Measurements from ENCODE around the gene PRIM2.
A peak's percentile ranks its signal among the peaks of the same experiment; 100 is the strongest.
"Not testable (repeated sequence)": the region's sequence is repeated elsewhere in the genome, so short reads cannot be mapped to it uniquely, and the experiment has no call there.

The PRIM2 gene

DNA sequence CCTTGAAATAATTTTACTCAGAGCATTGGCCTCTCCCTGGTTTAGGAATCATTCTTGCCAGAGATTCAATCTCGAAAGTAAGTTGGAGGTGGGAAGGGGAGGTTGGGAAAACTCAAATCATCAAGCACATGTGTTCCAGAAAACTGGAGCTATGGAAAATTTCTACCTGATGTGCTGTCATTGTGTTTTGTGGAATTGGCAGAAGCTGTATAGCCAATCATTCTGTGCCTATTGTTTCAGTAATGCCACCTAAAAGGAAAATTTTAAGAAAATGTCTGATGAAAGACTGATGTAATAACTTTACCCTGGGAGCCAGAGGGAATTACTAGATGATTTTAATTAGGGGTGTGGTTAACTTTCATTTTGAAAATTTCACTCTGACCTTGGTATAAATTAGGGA lies 187.8 kb downstream of the PRIM2 start:
- not testable (repeated sequence) for DNase-seq (ENCODE audit: low read depth, low spot score)

DNA sequence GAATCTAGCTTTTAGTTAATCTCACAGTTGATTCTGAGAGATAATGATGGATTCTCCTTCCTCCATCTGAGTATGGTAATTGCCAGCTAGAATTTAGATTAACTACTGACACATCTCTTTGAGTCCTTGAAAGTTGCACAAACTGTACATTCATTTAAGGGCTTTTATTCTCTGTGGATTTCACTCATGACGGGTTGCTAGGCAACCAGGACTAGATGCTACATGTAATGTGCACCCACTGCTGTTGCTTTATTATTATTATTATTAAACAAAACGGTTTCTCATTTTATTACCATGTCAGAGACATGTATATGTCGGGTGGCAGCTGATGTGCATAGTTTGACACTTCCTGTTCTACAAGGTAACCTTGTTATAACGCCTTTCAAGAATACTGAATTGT lies 193.0 kb downstream of the PRIM2 start:
- DNase-seq (ENCODE audit: low read depth, low spot score) = not testable (repeated sequence)

DNA sequence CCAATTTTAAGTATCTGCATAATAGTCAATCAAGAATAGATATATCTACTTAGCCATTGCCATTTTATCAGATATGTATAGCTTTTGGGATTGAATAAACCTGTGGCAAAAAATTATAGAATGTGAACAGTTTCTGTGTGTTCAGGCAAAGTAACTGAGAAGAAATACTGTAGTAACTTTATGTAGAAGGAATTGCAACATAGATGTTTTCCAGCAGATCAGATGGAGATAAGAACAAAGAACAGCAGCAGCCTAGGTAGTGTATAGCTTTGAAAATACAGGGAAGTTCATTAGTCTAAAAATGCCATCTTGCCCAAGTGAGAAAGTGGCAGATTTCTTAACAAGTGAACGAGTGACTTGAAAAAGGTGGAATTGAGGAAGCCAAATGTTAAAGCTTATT lies 197.7 kb downstream of the PRIM2 start:
- DNase-seq (ENCODE audit: low read depth, low spot score) = not testable (repeated sequence)

DNA sequence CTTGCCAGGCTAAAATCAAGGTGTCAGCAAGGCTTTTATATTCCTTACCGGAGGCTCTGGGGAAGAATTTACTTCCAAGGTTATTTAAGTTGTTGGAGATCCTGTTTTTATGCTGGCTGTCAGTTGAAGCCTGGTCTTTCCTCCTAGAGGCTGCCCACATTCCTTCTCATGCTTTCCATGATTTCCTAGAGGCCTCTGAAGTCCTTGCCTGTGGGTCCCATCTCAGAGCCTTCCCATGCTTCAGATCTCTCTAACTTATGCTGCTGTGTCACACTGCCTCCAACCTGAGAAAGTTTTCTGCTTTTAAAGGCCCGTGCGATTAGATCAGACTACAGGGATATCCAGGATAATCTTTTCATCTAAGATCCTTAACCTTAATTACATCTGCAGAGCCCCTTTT lies 198.4 kb downstream of the PRIM2 start:
- DNase-seq (ENCODE audit: low read depth, low spot score) = not testable (repeated sequence)

DNA sequence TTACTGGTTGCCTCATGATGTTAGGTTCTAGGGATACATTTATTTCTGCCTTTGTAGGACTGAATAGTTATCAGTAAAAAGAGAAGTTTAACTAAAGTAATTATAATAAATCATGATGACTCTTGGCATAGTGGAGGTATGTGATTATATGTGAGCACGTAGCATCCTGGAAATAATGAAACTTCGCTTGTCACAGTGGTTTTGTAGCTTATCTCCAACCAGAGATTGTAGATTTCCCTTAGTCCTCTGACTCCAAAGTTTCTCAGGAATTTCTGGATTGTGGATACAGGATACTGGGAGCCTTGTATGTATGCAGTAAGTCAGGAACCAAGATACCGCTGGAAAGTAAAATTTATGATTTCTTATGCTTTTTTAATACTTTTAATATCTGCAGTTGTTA lies 199.3 kb downstream of the PRIM2 start:
- not testable (repeated sequence) for DNase-seq (ENCODE audit: low read depth, low spot score)

DNA sequence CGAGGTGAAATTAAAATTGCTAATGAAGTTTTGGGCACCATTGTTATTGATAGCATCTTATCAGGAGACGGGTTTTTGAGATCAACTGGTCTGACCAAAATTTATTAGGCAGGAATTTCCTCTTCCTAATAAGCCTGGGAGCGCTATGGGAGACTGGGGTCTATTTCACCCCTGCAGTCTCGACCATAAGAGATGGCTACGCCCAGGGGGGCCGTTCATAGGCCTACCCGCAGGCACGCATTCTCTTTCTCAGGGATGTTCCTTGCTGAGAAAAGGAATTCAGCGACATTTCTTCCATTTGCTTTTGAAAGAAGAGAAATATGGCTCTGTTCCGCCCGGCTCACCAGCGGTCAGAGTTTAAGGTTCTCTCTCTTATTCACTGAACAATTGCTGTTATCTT lies 201.8 kb downstream of the PRIM2 start:
- peak; percentile 45 for DNase-seq (ENCODE audit: low read depth, low spot score)

DNA sequence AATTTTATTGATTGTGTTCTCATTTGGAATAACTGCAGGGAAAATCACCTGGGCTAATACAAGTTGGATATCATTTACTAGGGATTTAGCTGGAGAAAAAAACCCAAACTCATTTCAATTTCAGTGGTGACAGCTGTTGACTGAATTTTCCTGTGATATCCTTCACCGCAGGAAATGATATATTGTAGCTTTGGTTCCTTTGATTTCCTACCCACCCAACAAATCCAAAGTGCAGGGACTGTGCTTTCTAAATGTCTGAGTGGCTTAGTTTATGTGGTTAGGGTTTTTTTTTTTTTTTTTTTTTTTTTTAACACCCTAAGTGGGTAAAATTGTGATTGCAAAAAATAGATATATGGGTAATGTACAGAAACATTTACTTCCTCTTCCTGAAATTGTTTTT lies 203.7 kb downstream of the PRIM2 start:
- not testable (repeated sequence) for DNase-seq (ENCODE audit: low read depth, low spot score)

DNA sequence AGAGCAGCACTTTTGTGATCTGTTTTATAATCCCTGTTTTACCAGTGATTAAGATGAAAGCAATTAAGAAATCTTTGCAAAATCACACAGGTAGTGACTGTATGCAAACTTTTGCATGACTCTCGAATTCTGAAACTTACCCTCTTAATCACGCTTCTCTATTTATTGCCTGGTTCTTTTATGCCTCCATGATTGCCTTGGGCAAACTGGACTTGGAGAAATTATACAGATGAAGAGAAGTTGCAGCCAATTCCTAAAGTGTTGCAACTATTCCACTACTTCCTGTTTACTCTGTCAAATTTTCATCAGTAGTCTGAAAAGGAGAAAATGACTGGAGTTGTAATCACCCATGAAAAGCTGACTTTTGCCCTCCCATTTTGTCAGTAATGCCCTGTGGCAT lies 205.8 kb downstream of the PRIM2 start:
- not testable (repeated sequence) for DNase-seq (ENCODE audit: low read depth, low spot score)

DNA sequence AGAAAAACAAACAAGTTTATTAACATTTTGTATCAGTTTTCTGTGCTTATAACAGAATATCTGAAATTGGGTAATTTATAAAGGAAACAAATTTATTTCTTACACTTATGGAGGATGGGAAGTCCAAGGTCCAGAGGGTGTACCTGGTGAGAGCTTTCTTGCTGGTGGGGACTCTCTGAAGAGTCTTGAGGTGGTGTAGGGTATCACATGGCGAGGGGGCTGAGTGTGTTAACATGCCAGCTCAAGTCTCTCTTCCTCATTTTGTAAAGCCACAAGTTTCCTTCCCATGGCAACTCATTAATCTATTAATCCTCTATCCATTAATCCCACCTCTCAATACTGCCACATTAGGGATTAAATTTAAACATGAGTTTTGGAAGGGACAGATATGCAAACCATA lies 212.3 kb downstream of the PRIM2 start:
- DNase-seq (ENCODE audit: low read depth, low spot score) = not testable (repeated sequence)

DNA sequence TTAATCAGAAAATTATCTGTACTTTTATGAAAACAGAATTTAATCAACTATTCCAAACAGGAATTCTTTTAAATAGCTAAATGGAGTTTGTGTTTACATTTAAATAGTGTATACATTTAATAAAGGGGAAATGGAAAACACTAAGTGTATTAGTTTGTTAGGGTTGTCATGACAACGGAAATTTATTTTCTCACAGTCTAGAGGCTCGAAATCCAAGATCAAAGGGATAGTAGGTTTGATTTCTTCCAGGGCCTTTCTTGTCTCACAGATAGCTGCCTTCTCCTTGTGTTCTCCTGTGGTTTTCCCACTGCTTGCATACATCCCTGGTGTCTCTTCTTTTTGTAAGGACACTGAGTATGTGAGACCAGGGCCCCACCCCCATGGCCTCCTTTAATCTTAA lies 215.2 kb downstream of the PRIM2 start:
- DNase-seq (ENCODE audit: low read depth, low spot score) = not testable (repeated sequence)

DNA sequence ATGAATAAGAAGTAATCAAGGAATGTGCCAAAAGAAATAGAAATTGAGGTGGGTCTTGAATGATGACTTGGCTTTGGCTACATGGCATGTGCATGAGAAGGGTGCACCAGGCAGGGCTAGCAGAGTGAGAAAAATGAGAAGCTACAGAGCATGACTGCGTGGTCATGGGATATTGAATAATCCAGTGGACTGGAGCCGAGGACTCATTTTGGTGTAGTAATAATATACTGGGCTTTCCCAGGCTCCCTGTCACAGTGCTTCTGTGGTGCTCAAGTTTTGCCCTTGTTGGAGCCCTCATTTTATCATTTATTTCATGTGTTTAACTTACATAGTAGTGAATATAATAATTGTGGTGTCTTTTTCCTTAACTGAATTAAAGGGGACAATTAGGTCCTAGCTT lies 217.7 kb downstream of the PRIM2 start:
- DNase-seq (ENCODE audit: low read depth, low spot score) = not testable (repeated sequence)

DNA sequence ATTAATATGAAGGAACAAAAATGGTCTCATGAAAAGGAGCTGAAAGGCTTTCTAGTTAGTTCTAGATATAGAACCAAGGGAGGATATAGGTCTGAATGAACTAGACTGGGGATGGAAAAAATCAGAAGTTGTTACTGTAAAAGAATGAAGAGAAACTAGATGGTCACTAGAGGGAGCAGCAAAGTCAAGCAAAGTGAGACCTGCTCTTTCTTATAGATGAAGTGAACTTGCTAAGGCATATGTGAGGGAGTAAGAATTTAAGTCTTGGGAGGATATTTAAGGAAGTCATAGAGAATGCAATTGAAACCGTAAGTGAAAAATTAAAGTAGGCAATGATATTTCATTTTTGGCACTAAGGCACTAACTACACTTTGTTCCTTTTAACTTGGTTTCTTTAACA lies 218.6 kb downstream of the PRIM2 start:
- DNase-seq (ENCODE audit: low read depth, low spot score) = not testable (repeated sequence)

DNA sequence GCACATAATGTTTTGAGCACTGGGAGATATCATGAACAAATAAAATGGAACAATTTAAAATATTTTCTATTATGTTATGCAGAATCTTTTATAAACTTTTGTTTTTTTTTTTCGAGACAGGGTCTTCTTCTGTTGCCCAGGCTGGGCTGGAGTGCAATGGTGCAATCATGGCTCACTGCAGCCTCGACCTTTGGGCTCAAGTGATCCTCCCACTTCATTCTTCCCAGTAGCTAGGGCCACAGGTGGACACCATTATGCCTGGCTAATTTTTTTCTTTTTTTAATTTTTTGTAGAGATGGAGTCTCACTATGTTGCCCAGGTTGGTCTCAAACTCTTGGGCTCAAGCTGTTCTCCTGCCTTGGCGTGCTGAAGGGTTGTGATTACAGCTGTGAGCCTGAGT lies 220.5 kb downstream of the PRIM2 start:
- DNase-seq (ENCODE audit: low read depth, low spot score) = not testable (repeated sequence)

DNA sequence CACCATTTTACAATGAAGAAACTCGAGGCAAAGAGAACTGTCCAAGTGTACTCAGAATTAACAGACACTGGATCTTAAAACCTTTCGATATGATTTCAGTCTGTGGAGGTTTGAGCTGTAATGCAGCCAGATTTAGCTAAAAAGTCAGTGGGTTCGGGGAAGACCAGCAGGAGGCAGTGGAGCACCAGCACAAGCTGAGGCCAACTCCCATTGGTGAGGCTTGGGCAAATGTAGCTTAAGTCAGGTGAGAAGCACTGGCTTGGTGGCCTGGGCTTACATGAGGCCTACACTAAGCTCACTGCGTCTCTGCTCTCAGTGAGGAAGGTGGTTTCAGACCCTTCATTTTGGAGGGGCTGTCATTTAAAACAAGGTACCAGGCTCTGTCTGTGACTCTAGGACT lies 234.5 kb downstream of the PRIM2 start:
- DNase-seq (ENCODE audit: low read depth, low spot score) = not testable (repeated sequence)

DNA sequence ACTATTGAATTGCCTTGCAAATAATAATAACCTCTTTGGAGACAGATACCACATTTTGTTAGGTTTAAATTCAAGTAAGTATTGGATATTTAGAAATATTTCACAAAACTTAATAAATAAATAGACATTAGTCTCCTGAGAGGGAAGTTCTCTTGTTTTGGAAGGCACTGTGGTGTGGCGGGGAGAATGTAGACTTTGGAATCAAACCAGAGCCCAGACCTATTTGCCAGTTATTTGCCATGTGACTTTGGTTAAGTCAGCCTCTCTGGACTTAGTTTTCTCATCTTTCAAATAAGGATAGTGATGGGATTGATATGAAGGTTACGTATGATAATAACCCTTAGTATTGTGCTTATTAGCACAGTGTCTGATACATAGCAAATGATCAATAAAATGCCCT lies 240.4 kb downstream of the PRIM2 start:
- not testable (repeated sequence) for DNase-seq (ENCODE audit: low read depth, low spot score)

DNA sequence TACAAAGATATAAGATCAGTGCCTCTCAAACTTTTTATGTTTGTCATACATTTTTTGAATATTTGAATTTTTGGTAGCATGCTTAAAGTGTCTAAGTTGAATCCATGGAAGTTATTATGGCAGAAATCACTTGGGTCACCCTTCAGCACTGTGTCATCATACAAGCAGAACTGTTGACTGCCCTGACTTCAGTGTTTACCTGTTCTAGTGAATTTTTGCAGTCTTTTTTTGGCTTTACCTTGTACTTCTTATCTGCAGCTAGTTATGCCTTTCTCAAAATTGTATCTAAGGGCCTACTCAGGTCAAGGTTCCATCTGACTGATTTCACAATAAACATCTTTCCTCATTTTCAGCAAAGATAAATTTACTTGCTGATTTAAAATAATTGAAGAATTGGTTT lies 241.7 kb downstream of the PRIM2 start:
- DNase-seq (ENCODE audit: low read depth, low spot score) = not testable (repeated sequence)

DNA sequence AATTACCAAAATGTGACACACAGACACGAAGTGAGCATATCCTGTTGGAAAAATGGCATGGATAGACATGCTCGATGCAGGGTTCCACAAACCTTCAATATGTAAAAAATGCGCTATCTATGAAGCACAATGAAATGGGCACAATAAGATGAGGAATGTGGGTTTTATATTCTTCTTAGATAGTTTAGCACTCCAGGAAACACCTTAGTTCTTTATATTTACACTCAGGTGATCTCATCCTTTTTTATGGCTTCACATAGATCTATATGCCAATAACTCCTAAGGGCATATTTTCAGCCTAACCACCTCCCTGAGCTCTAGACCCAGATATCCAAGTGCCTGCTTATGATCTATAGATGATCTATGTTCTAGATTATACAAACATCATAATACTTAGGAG lies 244.8 kb downstream of the PRIM2 start:
- not testable (repeated sequence) for DNase-seq (ENCODE audit: low read depth, low spot score)

DNA sequence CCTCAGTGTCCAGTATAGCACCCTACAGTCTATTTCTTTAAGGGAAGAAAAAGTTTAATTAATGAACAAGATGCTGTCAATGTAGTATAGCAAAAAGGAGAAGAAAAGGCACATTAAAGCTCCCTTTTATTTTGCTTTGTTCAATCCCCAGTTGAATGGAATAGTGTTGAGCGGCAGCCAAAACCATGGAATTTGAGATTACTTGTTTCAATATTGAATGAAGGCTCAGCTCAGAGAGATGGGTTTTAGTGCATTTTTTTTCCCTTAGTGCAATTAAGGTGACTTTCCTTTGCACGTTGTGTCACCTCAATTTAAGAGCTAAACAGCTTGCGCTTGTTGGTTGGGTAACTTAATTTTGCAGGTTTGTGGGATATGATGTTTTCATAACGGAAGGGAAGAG lies 254.7 kb downstream of the PRIM2 start:
- DNase-seq (ENCODE audit: low read depth, low spot score) = not testable (repeated sequence)

DNA sequence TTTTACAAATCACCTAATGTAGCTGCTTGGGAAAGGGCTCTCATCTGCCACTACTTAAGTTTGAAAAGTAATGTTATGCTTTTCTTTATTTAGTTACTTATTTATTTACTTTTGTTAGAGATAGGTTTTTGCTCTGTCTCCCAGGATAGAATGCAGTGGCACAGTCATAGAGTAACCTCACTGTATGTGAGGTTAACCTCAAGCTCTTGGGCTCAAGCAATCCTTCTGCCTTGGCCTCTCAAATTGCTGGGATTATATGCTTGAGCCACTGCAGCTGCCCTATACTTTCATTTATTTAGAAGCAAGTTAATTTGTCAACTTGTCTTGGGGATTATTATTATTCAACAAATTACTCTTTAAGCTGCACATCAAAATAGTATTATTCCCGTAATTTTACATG lies 255.4 kb downstream of the PRIM2 start:
- DNase-seq (ENCODE audit: low read depth, low spot score) = not testable (repeated sequence)

DNA sequence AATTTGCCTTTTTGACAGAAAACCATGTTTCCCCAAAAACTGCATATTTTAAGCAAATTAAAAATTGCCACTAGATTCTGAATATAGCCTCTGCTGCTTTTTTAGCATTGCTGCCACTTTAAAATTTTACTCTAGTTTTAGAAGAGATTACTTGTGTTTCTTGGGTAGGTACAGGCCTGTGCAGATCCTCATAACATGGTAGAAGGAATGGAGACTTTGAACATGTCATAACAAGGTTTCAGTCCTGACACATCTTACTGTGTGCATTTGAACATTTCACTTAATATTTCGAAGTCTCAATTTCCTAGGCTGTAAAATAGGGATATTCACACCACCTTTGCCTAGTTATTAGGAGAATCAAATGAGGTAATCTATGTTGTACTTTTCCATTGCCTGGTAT lies 259.6 kb downstream of the PRIM2 start:
- not testable (repeated sequence) for DNase-seq (ENCODE audit: low read depth, low spot score)

DNA sequence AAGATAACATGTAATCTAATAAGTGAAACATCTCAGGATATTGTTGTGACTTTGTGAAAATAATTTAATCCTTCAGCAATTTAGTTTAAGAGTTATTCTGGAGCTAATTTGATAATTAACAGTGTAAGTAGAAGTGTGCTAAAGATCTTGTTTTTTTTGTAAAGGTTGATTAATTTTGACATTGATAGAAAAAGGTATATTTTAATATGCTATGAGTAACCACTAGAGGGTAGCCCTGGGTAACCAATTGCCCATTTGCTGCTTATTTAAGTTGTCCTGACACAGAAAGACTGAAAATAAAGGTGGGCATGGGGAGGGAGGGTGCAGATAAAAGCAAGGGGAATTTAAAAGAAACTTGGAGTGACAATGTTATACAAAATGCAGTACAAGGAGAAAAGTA lies 262.1 kb downstream of the PRIM2 start:
- DNase-seq (ENCODE audit: low read depth, low spot score) = not testable (repeated sequence)

DNA sequence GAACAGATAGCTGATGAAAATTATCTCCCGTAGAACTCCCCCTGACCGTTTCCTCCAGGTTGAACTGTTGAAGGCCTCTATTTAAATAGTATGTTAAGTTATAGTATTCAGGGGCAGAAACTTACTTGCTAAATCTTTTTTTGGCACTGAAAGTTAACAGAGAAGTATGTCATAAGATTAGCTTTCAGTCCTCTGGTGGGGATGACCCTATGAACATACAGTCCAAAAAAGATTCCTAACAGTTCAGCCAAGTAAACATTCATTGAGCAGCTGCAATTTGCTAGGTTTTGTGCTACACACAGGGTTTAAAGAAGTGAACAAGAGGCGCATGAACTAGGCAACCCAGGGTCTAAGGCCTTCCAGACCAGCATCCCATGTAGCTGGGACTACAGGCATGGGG lies 264.2 kb downstream of the PRIM2 start:
- DNase-seq (ENCODE audit: low read depth, low spot score) = not testable (repeated sequence)

DNA sequence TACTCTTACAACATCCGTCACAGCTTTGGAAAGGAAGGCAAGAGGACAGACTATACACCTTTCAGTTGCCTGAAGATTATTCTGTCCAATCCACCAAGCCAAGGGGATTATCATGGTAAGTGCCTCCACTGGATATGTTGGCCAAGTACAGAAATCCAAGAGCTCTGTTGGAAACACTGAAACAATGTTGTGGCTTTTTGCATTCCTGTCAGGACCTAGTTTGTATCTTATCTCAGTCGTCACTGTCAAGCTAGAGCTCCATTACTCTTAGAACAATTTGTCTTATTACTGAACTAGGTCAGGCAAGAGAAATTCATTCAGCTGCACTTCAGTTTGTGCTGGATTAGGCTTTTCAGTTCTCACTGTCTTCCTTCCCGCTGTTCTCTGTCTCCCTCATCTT lies 283.7 kb downstream of the PRIM2 start:
- DNase-seq (ENCODE audit: low read depth, low spot score) = not testable (repeated sequence)

DNA sequence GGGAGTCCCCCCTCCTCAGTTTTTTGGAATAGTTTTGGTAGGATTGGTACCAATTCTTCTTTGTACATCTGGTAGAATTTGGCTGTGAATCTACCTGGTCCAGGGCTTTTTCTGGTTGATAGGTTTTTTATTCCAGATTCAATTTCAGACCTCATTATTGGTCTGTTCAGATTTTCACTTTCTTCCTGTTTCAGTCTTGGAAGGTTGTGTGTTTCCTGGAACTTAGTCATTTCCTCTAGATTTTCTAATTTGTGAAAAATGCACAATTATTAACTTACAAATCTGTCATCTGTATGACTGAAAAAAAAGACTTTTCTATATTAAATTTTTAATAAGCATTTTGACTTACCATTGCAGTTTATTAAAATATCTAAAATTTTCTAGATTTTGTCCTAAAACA lies 287.9 kb downstream of the PRIM2 start:
- DNase-seq (ENCODE audit: low read depth, low spot score) = not testable (repeated sequence)
